ENCODE results near the gene MLXIP. TPM values are rescaled to one million over a fixed set of nuclear protein-coding genes. Genes with fewer than 3 reads are reported as not detected.

Gene MLXIP
- total and polyA plus RNA-seq, 2 donors (not counting 3 experiments of a cell fraction or from before 2014, with no cell fraction given) = 22.0 to 72.5 TPM

DNA sequence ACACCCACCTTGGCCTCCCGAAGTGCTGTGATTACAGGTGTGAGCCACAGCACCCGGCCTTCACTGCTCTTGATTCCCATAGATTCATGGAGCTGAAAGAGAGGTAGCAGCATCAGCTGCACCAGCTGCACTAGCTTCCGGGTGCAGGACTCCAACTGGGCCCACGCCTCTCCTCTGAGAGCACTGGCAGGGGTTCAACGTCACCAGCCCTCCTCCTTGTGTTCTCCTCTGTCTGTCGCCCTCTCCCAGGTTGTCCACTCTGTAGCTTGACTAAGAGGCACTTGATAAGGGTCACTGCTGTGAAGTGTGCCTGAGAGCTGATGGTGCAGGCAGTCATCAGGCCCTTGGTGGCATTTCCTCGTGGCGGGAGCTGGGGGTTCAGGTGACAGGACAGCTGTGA, 28.3 kb downstream of the MLXIP start:
- ChIA-PET POLR2A (interaction anchor here (0.7 kb wide), 1 partner anchor 160 kb away, joined by 4 read pairs; no protein-coding TSS in a partner anchor), CTCF (interaction anchor here (1.0 to 3.8 kb wide), 8 partner anchors 9 to 190 kb away, joined by 3 to 19 read pairs (median 6); no protein-coding TSS in a partner anchor)
- H3K4me3 ChIP-seq (replicated peaks in 1 of 3; ENCODE audit: insufficient read depth in 1 of 3, low read depth in 1 of 3, low read length in 3 of 3) = no peak overlapping the region
- no peak for FAIRE-seq
- no peak overlapping the region for H2AFZ ChIP-seq (ENCODE audit: low read depth, low read length)
- H3K9me3 ChIP-seq (replicated peaks; ENCODE audit: control insufficient read depth, insufficient read depth, low read length) = no peaks in the 10 kb centered on the region
- no peaks in the 10 kb centered on the region for H3K36me3 ChIP-seq (ENCODE audit: control insufficient read depth in 2 of 2, extremely low read depth in 1 of 2, insufficient read depth in 2 of 2, low read length in 2 of 2)
- no peak overlapping the region for H3K27ac ChIP-seq (ENCODE audit: insufficient read depth, low read depth, low read length)
- DNase-seq (ENCODE audit: low read depth, low spot score) = no peak
- H3K27me3 ChIP-seq (ENCODE audit: control insufficient read depth in 2 of 2, insufficient read depth in 2 of 2, low read length in 2 of 2) = no peaks in the 10 kb centered on the region
- peaks cover 60% of the 10 kb centered on the region for H3K79me2 ChIP-seq (ENCODE audit: control insufficient read depth, insufficient read depth, low read length)
- H3K9me1 ChIP-seq (replicated peaks; ENCODE audit: control insufficient read depth, extremely low read depth, insufficient read depth, low read length) = no peaks in the 10 kb centered on the region
- TF ChIP-seq GATA2 (IDR thresholded peaks at IDR 0.05; ENCODE audit: insufficient read depth, insufficient read length, low read depth, low read length) (no peak), POLR2AphosphoS5 (IDR thresholded peaks at IDR 0.05; ENCODE audit: insufficient read depth, low read depth, low read length) (no peak), JUN (IDR thresholded peaks at IDR 0.05; ENCODE audit: borderline replicate concordance, insufficient read depth, insufficient read length, low read depth) (no peak), POLR2A (IDR thresholded peaks at IDR 0.05; ENCODE audit: low read depth, low read length) (no peak), FOS (IDR thresholded peaks at IDR 0.05; ENCODE audit: borderline replicate concordance, insufficient read depth, low read length) (no peak), MYC (IDR thresholded peaks at IDR 0.05; ENCODE audit: low read depth, low read length) (no peak), EZH2 (IDR thresholded peaks at IDR 0.05; ENCODE audit: borderline replicate concordance, low read depth, low read length, severe bottlenecking) (no peak)
- TF ChIP-seq, protein P1, sequence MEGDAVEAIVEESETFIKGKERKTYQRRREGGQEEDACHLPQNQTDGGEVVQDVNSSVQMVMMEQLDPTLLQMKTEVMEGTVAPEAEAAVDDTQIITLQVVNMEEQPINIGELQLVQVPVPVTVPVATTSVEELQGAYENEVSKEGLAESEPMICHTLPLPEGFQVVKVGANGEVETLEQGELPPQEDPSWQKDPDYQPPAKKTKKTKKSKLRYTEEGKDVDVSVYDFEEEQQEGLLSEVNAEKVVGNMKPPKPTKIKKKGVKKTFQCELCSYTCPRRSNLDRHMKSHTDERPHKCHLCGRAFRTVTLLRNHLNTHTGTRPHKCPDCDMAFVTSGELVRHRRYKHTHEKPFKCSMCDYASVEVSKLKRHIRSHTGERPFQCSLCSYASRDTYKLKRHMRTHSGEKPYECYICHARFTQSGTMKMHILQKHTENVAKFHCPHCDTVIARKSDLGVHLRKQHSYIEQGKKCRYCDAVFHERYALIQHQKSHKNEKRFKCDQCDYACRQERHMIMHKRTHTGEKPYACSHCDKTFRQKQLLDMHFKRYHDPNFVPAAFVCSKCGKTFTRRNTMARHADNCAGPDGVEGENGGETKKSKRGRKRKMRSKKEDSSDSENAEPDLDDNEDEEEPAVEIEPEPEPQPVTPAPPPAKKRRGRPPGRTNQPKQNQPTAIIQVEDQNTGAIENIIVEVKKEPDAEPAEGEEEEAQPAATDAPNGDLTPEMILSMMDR (IDR thresholded peaks at IDR 0.05; ENCODE audit: extremely low read depth in 1 of 2, insufficient read depth in 1 of 2, low read depth in 1 of 2, low read length in 2 of 2) = no peak
- TF ChIP-seq, protein P2, sequence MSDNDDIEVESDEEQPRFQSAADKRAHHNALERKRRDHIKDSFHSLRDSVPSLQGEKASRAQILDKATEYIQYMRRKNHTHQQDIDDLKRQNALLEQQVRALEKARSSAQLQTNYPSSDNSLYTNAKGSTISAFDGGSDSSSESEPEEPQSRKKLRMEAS (IDR thresholded peaks at IDR 0.05; ENCODE audit: insufficient read depth, insufficient read length) = no peak
- intact Hi-C loops (cut with micrococcal nuclease) (loop anchor here (5.0 kb wide), 1 partner anchor 45 kb away; no protein-coding TSS in a partner anchor), dilution Hi-C loops (cut with MboI; ENCODE audit: extremely low pct_ligation_motif_present, low sequenced_read_pairs) (no loop called here)
- H3K4me1 ChIP-seq (ENCODE audit: control insufficient read depth, extremely low read depth, insufficient read depth, low read length) = peaks cover 6% of the 10 kb centered on the region
- no peak overlapping the region for H3K9ac ChIP-seq (replicated peaks; ENCODE audit: extremely low read depth, insufficient read depth, low read length)
- no peaks in the 10 kb centered on the region for H4K20me1 ChIP-seq (replicated peaks; ENCODE audit: control insufficient read depth, extremely low read depth, insufficient read depth, low read length)
- no TSS peak for BruUV-seq (replicated peaks)
- H3K4me2 ChIP-seq (ENCODE audit: insufficient read depth, low read length) = no peak overlapping the region

All from endothelial cell of umbilical vein (primary cell).